HFF-Myc (cell line): ENCODE results near the gene ALLC.
"Not testable (repeated sequence)": the region's sequence is repeated elsewhere in the genome, so short reads cannot be mapped to it uniquely, and the experiment has no call there.

Source experiments
- DNase-seq: peaks from one replicate; pipeline ENCODE4 v3.0.0-alpha.2; 2011; ENCODE audit warnings: low read depth; ENCODE audit errors: extremely low read depth
- H3K4me3 ChIP-seq: replicated peaks from 2 replicates; pipeline ENCODE4 v1.5.1; 2011; ENCODE audit warnings: low read depth, mild to moderate bottlenecking, control low read depth, low read length
- CTCF ChIP-seq: IDR thresholded peaks from 2 replicates; pipeline ENCODE4 v1.5.1; 2012; ENCODE audit warnings: mild to moderate bottlenecking, low read depth, low read length, control low read depth; ENCODE audit errors: missing control alignments

ALLC gene

GRCh38 chr2:3612639-3613523, 45.1 kb upstream of the ALLC start:
- no peak for DNase-seq
- TF ChIP-seq CTCF: no peak
- no peak overlapping the region for H3K4me3 ChIP-seq

GRCh38 chr2:3613524-3613905, 44.5 kb upstream of the ALLC start:
- no peak for TF ChIP-seq CTCF
- no peak for DNase-seq
- no peak overlapping the region for H3K4me3 ChIP-seq

- DNase-seq, H3K4me3 ChIP-seq: not testable (repeated sequence)
These were observed 43.3 kb upstream of the ALLC start for GRCh38 chr2:3614743-3615142.

GRCh38 chr2:3615541-3616200, 42.3 kb upstream of the ALLC start:
- not testable (repeated sequence) for H3K4me3 ChIP-seq, DNase-seq

- not testable (repeated sequence) for DNase-seq, H3K4me3 ChIP-seq
These were observed 41.4 kb upstream of the ALLC start for GRCh38 chr2:3616435-3617197.

- no peak overlapping the region for H3K4me3 ChIP-seq
- no peak for DNase-seq
- TF ChIP-seq CTCF: no peak
These were observed 40.7 kb upstream of the ALLC start for GRCh38 chr2:3617198-3617890.

- no peak for DNase-seq
- H3K4me3 ChIP-seq: no peak overlapping the region
- TF ChIP-seq CTCF: no peak
These were observed 39.6 kb upstream of the ALLC start for GRCh38 chr2:3618367-3618766.

GRCh38 chr2:3619033-3619432, 39.0 kb upstream of the ALLC start:
- no peak overlapping the region for H3K4me3 ChIP-seq
- DNase-seq: no peak
- no peak for TF ChIP-seq CTCF

- not testable (repeated sequence) for DNase-seq, H3K4me3 ChIP-seq
These were observed 38.3 kb upstream of the ALLC start for GRCh38 chr2:3619661-3620060.
